Suppressor macrophage treated with lipopolysaccharide for 4 hours (primary cell): ENCODE measurements around the gene IFITM10.

Experiments used
- DNase-seq: peaks from one replicate; pipeline ENCODE4 v3.0.0-alpha.2; 2020

Gene IFITM10

GRCh38 chr11:1736447-1736992, 13.9 kb downstream of the IFITM10 start:
- DNase-seq: no peak

- DNase-seq: no peak
These were observed 15.1 kb downstream of the IFITM10 start for GRCh38 chr11:1735271-1735670.

- DNase-seq: no peak
These were observed 15.7 kb downstream of the IFITM10 start for GRCh38 chr11:1734641-1735081.

GRCh38 chr11:1733716-1734640, 16.4 kb downstream of the IFITM10 start:
- DNase-seq: no peak

- no peak for DNase-seq
These were observed 17.2 kb downstream of the IFITM10 start for GRCh38 chr11:1733009-1733715.

GRCh38 chr11:1732418-1733008, 17.9 kb downstream of the IFITM10 start:
- no peak for DNase-seq

- no peak for DNase-seq
These were observed 18.8 kb downstream of the IFITM10 start for GRCh38 chr11:1731451-1732059.

GRCh38 chr11:1730059-1730629, 20.3 kb downstream of the IFITM10 start:
- DNase-seq: no peak

GRCh38 chr11:1729692-1730011, 20.7 kb downstream of the IFITM10 start:
- DNase-seq: no peak

GRCh38 chr11:1728931-1729691, 21.3 kb downstream of the IFITM10 start:
- no peak for DNase-seq

GRCh38 chr11:1728301-1728700, 22.1 kb downstream of the IFITM10 start:
- DNase-seq: no peak

- DNase-seq: no peak
These were observed 22.5 kb downstream of the IFITM10 start for GRCh38 chr11:1727861-1728260.

- DNase-seq: no peak
These were observed 23.2 kb downstream of the IFITM10 start for GRCh38 chr11:1727096-1727690.

GRCh38 chr11:1719781-1720180, 30.6 kb downstream of the IFITM10 start:
- no peak for DNase-seq

- DNase-seq: no peak
These were observed 32.1 kb downstream of the IFITM10 start for GRCh38 chr11:1718326-1718725.

- DNase-seq: no peak
These were observed 32.6 kb downstream of the IFITM10 start for GRCh38 chr11:1717745-1718144.

- no peak for DNase-seq
These were observed 35.2 kb downstream of the IFITM10 start for GRCh38 chr11:1714908-1715885.

- DNase-seq: no peak
These were observed 41.7 kb downstream of the IFITM10 start for GRCh38 chr11:1708716-1709115.

- DNase-seq: no peak
These were observed 42.6 kb downstream of the IFITM10 start for GRCh38 chr11:1707751-1708150.
